CD4-positive, alpha-beta T cell treated with Interleukin-17A for 1 hour (primary cell): ENCODE measurements around the gene B4GALT1.

Experiments used
- DNase-seq: peaks from one replicate; pipeline ENCODE4 v3.0.0-alpha.2; 2020

The B4GALT1 gene, protein sequence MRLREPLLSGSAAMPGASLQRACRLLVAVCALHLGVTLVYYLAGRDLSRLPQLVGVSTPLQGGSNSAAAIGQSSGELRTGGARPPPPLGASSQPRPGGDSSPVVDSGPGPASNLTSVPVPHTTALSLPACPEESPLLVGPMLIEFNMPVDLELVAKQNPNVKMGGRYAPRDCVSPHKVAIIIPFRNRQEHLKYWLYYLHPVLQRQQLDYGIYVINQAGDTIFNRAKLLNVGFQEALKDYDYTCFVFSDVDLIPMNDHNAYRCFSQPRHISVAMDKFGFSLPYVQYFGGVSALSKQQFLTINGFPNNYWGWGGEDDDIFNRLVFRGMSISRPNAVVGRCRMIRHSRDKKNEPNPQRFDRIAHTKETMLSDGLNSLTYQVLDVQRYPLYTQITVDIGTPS

DNA sequence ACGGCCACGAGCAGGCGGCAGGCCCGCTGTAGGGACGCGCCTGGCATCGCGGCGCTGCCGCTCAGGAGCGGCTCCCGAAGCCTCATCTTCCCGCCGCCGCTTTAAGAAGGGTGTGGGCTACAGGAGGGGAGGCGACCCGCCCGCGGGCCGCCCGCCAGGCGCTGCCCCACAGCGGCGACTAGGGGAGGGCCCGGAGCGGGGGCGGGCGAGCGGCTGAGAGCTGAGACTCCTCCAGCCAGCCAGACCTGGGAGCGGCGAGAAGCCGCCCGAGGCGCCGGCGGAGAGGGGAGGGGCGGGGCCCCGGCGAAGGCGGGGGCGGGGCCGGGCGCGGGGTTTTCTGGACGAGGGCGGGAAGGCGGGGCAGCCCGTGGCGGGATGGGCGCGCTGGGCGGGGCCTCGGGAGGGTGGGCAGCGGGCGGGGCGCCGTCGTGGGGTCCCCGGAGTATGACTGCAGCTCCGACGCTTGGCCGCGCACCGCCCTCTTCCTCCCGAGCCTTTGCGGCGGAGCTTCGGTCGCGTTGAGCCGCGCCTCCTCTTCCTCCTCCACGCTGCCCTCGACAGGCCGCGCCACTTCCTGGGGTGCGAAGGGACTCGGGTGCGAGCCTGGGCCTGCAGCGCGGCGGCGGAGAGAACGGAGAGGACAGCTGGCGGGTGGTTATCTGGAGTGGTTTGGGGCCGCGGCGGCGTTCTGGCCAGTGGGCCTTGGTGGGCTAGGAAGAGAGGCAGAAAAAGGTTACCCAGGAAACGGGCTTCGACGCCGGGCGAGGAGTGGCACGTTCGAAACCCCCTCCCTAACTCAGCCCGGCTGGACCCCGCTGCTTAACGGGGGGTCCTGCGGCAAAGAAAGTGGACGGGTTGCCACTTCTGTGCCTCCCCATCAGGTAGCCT lies at the start of gene B4GALT1:
Gene B4GALT1, minus strand, starts transcription at position 253 of the 888 bp plus-strand sequence. Its CDS starts 167 bp downstream, at position 86.
- DNase-seq = peak; percentile 97

DNA sequence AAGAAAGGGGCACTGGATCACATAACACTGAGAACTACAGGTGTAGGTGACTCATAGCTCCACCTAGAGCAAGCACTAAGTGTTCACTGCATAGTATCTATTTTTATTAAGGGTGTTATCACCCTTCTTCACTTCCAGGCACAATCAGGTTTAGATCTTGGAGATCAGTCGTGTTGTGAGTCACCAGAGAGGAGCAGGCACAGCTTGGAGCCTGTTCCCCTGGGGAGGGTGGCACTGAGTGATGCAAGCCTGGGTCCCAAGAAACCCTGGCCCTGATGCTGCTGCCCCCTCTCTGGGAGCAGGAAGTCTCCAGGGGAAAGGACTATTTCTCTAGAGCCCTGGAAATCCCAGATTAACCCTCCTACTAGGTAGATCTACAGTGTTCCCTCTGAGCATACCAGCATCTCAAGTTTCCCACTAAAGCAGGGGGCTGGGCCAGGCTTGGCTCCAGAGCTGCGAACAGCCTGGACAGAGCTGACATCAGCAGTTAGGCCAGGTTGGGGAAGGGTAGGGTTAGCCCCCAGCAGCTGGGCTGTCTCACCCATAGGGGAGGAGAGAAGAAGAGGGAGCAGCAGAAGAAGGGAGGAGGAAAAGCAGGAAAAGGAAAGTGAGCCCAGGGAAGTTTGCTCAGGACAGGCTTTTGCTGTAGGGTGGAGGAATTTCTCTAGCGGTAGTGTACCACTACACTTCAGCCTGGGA lies 44.7 kb upstream of the B4GALT1 start:
- DNase-seq = no peak

- no peak for DNase-seq
Observed at GRCh38 chr9:33210006-33210715, 43.0 kb upstream of the B4GALT1 start.

- DNase-seq = no peak
Observed at GRCh38 chr9:33209394-33209793, 42.3 kb upstream of the B4GALT1 start.

GRCh38 chr9:33202552-33203201 lies 35.5 kb upstream of the B4GALT1 start:
- peak; percentile 38 for DNase-seq

GRCh38 chr9:33202018-33202417 lies 34.9 kb upstream of the B4GALT1 start:
- DNase-seq = no peak

DNA sequence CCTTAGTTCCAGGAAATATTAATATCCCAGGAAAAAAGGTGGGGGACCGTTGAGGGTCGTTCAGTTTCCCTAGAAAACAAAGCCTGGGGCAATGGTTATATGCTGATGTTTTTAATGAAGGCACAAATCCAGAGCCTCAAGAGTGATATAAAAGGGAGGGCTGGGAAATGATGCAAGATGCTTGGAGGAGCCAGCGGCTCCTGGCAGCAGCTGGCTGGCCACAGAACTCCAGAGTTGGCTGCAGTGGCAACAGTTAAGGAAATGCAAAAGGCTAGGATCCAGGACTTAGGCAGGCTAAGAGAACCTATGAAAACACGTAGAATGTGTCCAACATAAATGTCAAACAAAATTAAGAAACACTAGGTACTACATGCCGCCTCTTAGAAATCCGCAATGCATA lies 31.0 kb upstream of the B4GALT1 start:
- DNase-seq = no peak

DNA sequence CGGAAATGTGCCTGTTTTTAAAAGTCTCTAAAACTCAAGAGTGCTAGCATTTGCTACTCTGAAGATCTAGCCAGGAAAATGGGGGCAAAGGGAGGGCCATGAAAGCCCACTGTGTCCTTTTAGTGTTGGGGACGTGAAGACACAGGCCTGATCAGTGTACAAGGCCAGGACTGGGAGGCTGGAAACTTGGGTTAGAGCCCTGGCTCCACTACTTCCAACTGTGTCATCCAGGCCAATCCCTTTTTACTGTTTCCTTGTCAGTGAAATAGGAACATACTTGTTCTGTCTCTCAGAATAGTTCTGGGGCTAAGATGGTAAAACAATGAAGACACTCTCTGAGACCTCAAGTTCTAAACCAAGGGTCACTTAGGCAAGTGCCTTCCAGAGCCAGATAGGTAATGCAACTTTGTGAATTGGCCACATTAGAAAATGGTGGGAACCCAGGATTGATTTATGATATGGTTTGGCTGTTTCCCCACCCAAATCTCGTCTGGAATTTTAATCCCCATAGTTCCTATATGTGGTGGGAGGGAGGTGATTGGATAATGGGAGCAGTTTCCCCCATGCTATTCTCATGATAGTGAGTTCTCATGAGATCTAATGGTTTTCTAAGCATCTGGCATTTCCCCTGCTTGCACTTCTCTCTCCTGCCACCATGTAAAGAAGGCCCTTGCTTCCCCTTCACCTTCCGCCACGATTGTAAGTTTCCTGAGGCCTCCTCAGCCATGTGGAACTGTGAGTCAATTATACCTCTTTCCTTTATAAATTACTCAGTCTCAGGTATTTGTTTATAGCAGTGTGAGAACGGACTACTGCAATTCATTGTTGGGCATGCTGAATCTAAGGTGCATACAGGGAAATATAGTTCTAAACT lies 30.4 kb upstream of the B4GALT1 start:
- no peak for DNase-seq

- no peak for DNase-seq
Observed at GRCh38 chr9:33196736-33197135, 29.6 kb upstream of the B4GALT1 start.

- DNase-seq = no peak
Observed at GRCh38 chr9:33193818-33194217, 26.7 kb upstream of the B4GALT1 start.

GRCh38 chr9:33192493-33193255 lies 25.5 kb upstream of the B4GALT1 start:
- no peak for DNase-seq

DNA sequence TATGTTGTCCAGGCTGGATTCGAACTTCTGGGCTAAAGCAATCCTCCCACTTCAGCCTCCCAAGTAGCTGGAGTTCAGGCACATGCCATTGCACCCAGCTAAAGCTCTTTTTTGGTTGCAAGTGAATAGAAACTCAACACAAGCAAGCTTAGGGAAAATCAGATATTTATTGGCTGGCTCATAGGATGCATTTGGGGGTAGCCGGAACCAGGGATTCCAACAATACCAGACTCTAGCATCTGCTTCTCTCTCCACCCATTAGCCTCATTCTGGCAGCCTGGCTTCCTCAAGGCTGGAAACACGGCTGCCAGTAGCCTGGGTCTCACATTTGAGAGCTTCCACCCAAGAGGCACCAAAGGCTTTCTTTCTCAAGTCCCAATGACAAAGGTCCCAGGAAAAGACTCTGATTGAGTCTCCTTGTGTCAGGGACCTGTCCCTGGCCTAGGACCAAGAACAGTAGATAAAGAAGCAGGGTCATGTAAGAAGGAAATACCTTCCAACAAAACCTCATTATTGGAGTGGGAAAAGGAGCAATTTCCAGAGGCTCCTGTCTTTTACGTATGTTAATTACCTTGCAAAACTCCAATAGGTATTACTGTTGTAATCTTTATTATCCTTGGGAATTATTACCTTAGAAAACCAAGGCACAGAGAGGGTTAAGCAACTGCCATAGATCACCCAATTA lies 23.0 kb upstream of the B4GALT1 start:
- DNase-seq = no peak

DNA sequence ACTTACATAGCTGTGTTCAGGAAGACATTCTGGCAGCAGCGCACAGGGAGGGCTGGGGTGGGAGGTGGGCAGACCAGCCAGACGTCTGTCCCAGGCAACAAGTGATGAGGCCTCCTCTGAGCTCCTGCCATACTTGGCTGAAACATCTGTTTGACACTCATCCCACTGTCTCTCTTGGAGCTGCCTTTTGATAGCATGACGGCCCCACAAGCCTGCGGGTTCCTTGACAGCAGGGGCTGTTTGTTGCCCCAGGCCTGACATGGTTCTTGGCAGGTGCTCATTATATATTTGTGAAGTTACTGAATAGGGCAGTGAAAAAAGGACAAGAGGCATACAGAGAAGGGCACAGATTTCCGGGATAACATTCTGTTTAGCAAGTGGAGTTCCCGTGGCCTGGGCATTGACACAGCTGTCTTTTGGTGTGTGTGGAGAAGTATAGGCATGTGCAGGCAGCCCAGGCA lies 22.2 kb upstream of the B4GALT1 start:
- DNase-seq = no peak

DNA sequence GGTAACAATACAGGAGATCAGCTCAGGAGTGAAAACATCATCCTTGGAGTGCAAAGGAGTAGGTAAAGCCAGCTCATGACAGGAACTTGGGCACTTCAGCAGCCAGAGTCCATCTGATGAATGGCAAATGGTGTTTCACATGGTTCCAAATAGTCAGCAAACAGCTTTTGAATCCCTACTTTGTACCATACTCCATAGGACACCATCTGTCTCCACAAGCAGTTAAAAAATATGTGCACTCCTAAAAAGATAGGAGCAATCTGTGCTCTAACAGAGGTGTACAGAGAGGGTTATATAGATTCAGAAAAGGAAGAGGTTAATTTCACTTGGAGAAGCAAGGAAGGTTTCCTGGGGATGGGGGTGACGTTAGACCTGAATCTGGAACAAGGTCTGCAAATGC lies 21.6 kb upstream of the B4GALT1 start:
- no peak for DNase-seq

- DNase-seq = no peak
Observed at GRCh38 chr9:33187519-33188218, 20.5 kb upstream of the B4GALT1 start.

- no peak for DNase-seq
Observed at GRCh38 chr9:33186457-33187168, 19.5 kb upstream of the B4GALT1 start.

- DNase-seq = no peak
Observed at GRCh38 chr9:33185858-33186257, 18.7 kb upstream of the B4GALT1 start.

GRCh38 chr9:33185406-33185805 lies 18.3 kb upstream of the B4GALT1 start:
- DNase-seq = no peak
